HEK293 (cell line): ENCODE results near the gene BAX.

Experiments
- CTCF ChIA-PET: fragments of 350-600 bp; formaldehyde crosslinking; extraction: SDS; loops from one replicate; lab custom pipeline; 2021; ENCODE audit warnings: antibody characterized with exemption; lab: Yijun Ruan, JAX
- POLR2A ChIA-PET: fragments of 300-600 bp; formaldehyde crosslinking; extraction: SDS; loops from one replicate; lab custom pipeline; 2020; ENCODE audit warnings: antibody characterized with exemption, inconsistent platforms; lab: Yijun Ruan, JAX
- H3K27ac ChIP-seq: fragments of 200-500 bp; sonication (Bioruptor generic); 2 replicates; pipeline ENCODE4 v1.5.1; 2014; ENCODE audit warnings: low read depth, low read length, control low read depth, inconsistent platforms; ENCODE audit errors: extremely low read depth
- H3K36me3 ChIP-seq, 2 experiments: fragments of 200-500 bp in 1 of 2; sonication (Bioruptor generic) in 1 of 2; 1 replicate in 1 of 2; 2 replicates in 1 of 2; pipeline ENCODE4 v1.5.1; 2014 to 2017; ENCODE audit warnings: inconsistent platforms in 2 of 2, low read length in 2 of 2; ENCODE audit not compliant: control insufficient read depth in 2 of 2, insufficient read depth in 1 of 2
- H3K4me1 ChIP-seq: fragments of 200-500 bp; sonication (Bioruptor generic); 2 replicates; pipeline ENCODE4 v1.5.1; 2014; ENCODE audit warnings: mild to moderate bottlenecking, low read length, inconsistent platforms; ENCODE audit not compliant: control insufficient read depth, insufficient read depth
- H3K4me3 ChIP-seq: 2 replicates; pipeline ENCODE4 v1.5.1; 2011; ENCODE audit warnings: low read depth, mild to moderate bottlenecking, control low read depth, low read length, moderate library complexity
- H3K9me3 ChIP-seq: fragments of 200-500 bp; sonication (Bioruptor generic); 2 replicates; pipeline ENCODE4 v1.5.1; 2014; ENCODE audit warnings: low read depth, low read length, inconsistent platforms; ENCODE audit not compliant: control insufficient read depth, insufficient read depth
- HIC1 ChIP-seq: fragments of 450-650 bp; formaldehyde crosslinking; IDR thresholded peaks from 2 replicates; pipeline ENCODE4 v1.5.1; 2016; ENCODE audit warnings: missing biosample characterization, missing genetic modification characterization
- KLF1 ChIP-seq: fragments of 450-650 bp; formaldehyde crosslinking; IDR thresholded peaks from 2 replicates; pipeline ENCODE4 v1.5.1; 2016; ENCODE audit warnings: missing biosample characterization, missing genetic modification characterization
- KLF16 ChIP-seq: fragments of 450-650 bp; formaldehyde crosslinking; IDR thresholded peaks from 2 replicates; pipeline ENCODE4 v1.5.1; 2017; ENCODE audit warnings: missing biosample characterization, missing genetic modification characterization
- PATZ1 ChIP-seq: fragments of 450-650 bp; formaldehyde crosslinking; IDR thresholded peaks from 2 replicates; pipeline ENCODE4 v1.5.1; 2016; ENCODE audit warnings: missing biosample characterization, missing genetic modification characterization
- REST ChIP-seq: fragments of 450-650 bp; formaldehyde crosslinking; IDR thresholded peaks from 2 replicates; pipeline ENCODE4 v1.5.1; 2016; ENCODE audit warnings: missing biosample characterization, missing genetic modification characterization
- SP7 ChIP-seq: fragments of 450-650 bp; formaldehyde crosslinking; IDR thresholded peaks from 2 replicates; pipeline ENCODE4 v1.5.1; 2016; ENCODE audit warnings: missing biosample characterization, missing genetic modification characterization
- ZNF354C ChIP-seq: fragments of 450-650 bp; formaldehyde crosslinking; IDR thresholded peaks from 2 replicates; pipeline ENCODE4 v1.5.1; 2016; ENCODE audit warnings: missing biosample characterization, missing genetic modification characterization, low read depth, borderline replicate concordance
- ZNF596 ChIP-seq: fragments of 450-650 bp; IDR thresholded peaks from 2 replicates; pipeline ENCODE4 v1.5.0; 2018; ENCODE audit warnings: missing biosample characterization, mild to moderate bottlenecking, missing genetic modification characterization, moderate library complexity
- ZNF623 ChIP-seq: fragments of 450-650 bp; formaldehyde crosslinking; IDR thresholded peaks from 2 replicates; pipeline ENCODE4 v1.5.1; 2016; ENCODE audit warnings: missing biosample characterization, missing genetic modification characterization
- ZNF624 ChIP-seq: fragments of 450-650 bp; formaldehyde crosslinking; IDR thresholded peaks from 2 replicates; pipeline ENCODE4 v1.5.1; 2017; ENCODE audit warnings: missing biosample characterization, missing genetic modification characterization
- ZNF76 ChIP-seq: fragments of 450-650 bp; formaldehyde crosslinking; IDR thresholded peaks from 2 replicates; pipeline ENCODE4; 2016; ENCODE audit warnings: low read depth, missing biosample characterization, missing genetic modification characterization, borderline replicate concordance
- ZNF785 ChIP-seq: fragments of 450-650 bp; formaldehyde crosslinking; IDR thresholded peaks from 2 replicates; pipeline ENCODE4 v1.5.1; 2016; ENCODE audit warnings: missing biosample characterization, missing genetic modification characterization
- ZSCAN4 ChIP-seq: fragments of 450-650 bp; formaldehyde crosslinking; IDR thresholded peaks from 2 replicates; pipeline ENCODE4 v1.5.1; 2017; ENCODE audit warnings: missing biosample characterization, missing genetic modification characterization

The BAX gene

GRCh38 chr19:48968813-48969218, 14.1 kb downstream of the BAX start:
- Histone ChIP-seq H3K4me3 (no peak overlapping the region), H3K9me3 (no peaks in the 10 kb centered on the region), H3K27ac (no peak overlapping the region), H3K36me3 (peaks cover 14 to 58% of the 10 kb centered on the region in 2 experiments; a peak in 2 of 3 replicates), H3K4me1 (peaks cover 13% of the 10 kb centered on the region)
- CTCF ChIA-PET: interaction anchor here (0.7 kb wide), 1 partner anchor 125 kb away, joined by 3 read pairs; no protein-coding TSS in a partner anchor
- POLR2A ChIA-PET: interaction anchor here (2.4 kb wide), 1 partner anchor 173 kb away, joined by 9 read pairs; no protein-coding TSS in a partner anchor
- TF ChIP-seq REST (tag by site-specific recombination) (no peak), ZNF785 (tag by site-specific recombination) (no peak), KLF1 (tag by site-specific recombination) (peak; percentile 96)

- no peak for TF ChIP-seq KLF16 (tag by site-specific recombination)
- TF ChIP-seq ZNF354C (tag by site-specific recombination): no peak
- TF ChIP-seq ZNF596 (tag by site-specific recombination): no peak
- no peak for TF ChIP-seq ZSCAN4 (tag by site-specific recombination)
- TF ChIP-seq SP7 (tag by site-specific recombination): no peak
- TF ChIP-seq PATZ1 (tag by site-specific recombination): no peak
- TF ChIP-seq ZNF623: no peak
- TF ChIP-seq ZNF76 (tag by site-specific recombination): no peak
- no peak for TF ChIP-seq HIC1
- TF ChIP-seq ZNF624 (tag by site-specific recombination): no peak
- CTCF ChIA-PET: interaction anchor here (0.6 to 5.5 kb wide), 21 partner anchors 10 to 331 kb away, joined by 3 to 63 read pairs (median 4); partner anchors contain the start of genes DHDH, GYS1, HSD17B14 and RUVBL2
- Histone ChIP-seq H3K27ac (no peak overlapping the region), H3K9me3 (no peaks in the 10 kb centered on the region), H3K4me3 (no peak overlapping the region), H3K36me3 (peaks cover 14 to 65% of the 10 kb centered on the region in 2 experiments; a peak in 2 of 3 replicates), H3K4me1 (peaks cover 6% of the 10 kb centered on the region)
- POLR2A ChIA-PET: interaction anchor here (1.3 to 3.2 kb wide), 6 partner anchors 8 to 174 kb away, joined by 3 to 16 read pairs (median 11); partner anchors contain the start of genes GYS1, PPP1R15A and RUVBL2
These were observed 14.8 kb downstream of the BAX start for GRCh38 chr19:48969276-48970138.
